ENCODE measurements around the gene PPCDC. TPM values are rescaled to one million over a fixed set of nuclear protein-coding genes. Genes with fewer than 3 reads are reported as not detected.

PPCDC gene
- total RNA-seq, 1 experiment from 2014 or later = 30.6 TPM

Other genes starting within 250 kb of the PPCDC start
- 26.9 and 31.4 TPM in 2 replicates for gene CSK, start 241.5 kb upstream of the PPCDC start, total RNA-seq (2014; rRNA removed; shearing (Covaris generic))
- not detected in 2 replicates for gene LMAN1L, start 210.8 kb upstream of the PPCDC start, total RNA-seq (2014; rRNA removed; shearing (Covaris generic))
- not detected in 2 replicates for gene CPLX3, start 197.0 kb upstream of the PPCDC start, total RNA-seq (2014; rRNA removed; shearing (Covaris generic))
- gene ULK3, start 180.4 kb upstream of the PPCDC start, total RNA-seq (2014; rRNA removed; shearing (Covaris generic)) = 17.6 and 24.3 TPM in 2 replicates
- gene SCAMP2, start 150.2 kb upstream of the PPCDC start, total RNA-seq (2014; rRNA removed; shearing (Covaris generic)) = 15.9 and 16.8 TPM in 2 replicates
- gene MPI, start 133.5 kb upstream of the PPCDC start, total RNA-seq (2014; rRNA removed; shearing (Covaris generic)) = 31.0 and 38.3 TPM in 2 replicates
- 14.2 and 19.1 TPM in 2 replicates for gene FAM219B, start 116.7 kb upstream of the PPCDC start, total RNA-seq (2014; rRNA removed; shearing (Covaris generic))
- gene COX5A, start 85.5 kb upstream of the PPCDC start, total RNA-seq (2014; rRNA removed; shearing (Covaris generic)) = 59.7 and 65.6 TPM in 2 replicates
- gene RPP25, start 66.8 kb upstream of the PPCDC start, total RNA-seq (2014; rRNA removed; shearing (Covaris generic)) = 2.2 and 3.2 TPM in 2 replicates
- gene SCAMP5, start 28.0 kb upstream of the PPCDC start, total RNA-seq (2014; rRNA removed; shearing (Covaris generic)) = 1.8 and 7.4 TPM in 2 replicates
- gene C15orf39, start 178.3 kb downstream of the PPCDC start, total RNA-seq (2014; rRNA removed; shearing (Covaris generic)) = 3.1 and 5.7 TPM in 2 replicates
- gene GOLGA6C, start 234.7 kb downstream of the PPCDC start, total RNA-seq (2014; rRNA removed; shearing (Covaris generic)) = 0.34 TPM in 1 of 2 replicates, not detected in the other